Lower leg skin (tissue), 4 donors: ENCODE results near the gene KRT80. TPM values are rescaled to one million over a fixed set of nuclear protein-coding genes. Genes with fewer than 3 reads are reported as not detected.

Experiments
- DNase-seq, 2 donors: peaks; one replicate each; pipeline ENCODE4 v3.0.0-alpha.2; 2019; ENCODE audit warnings: low spot score in 2 of 2
- H3K4me3 ChIP-seq: fragments of 200-600 bp; sonication (generic); 2 replicates; pipeline ENCODE4 v1.5.1; 2017; ENCODE audit warnings: mild to moderate bottlenecking, low read depth; ENCODE audit not compliant: poor library complexity, severe bottlenecking
- POLR2A ChIP-seq, 2 donors: fragments of 450-650 bp; IDR thresholded peaks; one replicate each; pipeline ENCODE4 v1.6.1; 2016 to 2017; ENCODE audit warnings: antibody characterized with exemption in 2 of 2, mild to moderate bottlenecking in 1 of 2, moderate library complexity in 1 of 2
- WGBS, 2 donors: methylation state at CpG; one replicate each; pipeline ENCODE4 v1.1.5; 2018; 5-methylcytosine and 5-hydroxymethylcytosine counted together
- intact Hi-C: fragments of 100-400 bp; cut with DNase I; formaldehyde crosslinking; loops from one replicate; pipeline ENCODE4 v1.15.0; 2023; ENCODE audit warnings: low total_unique reads
- total RNA-seq, 4 donors: library from RNA; depleted of rRNA; stranded (reverse); fragments of >200 nt; gene quantifications; one replicate each; pipeline ENCODE4 v1.1.0, GENCODE V29; 2016
- TF ChIP-seq, protein P1 (sequence below), 3 donors: fragments of 450-650 bp; IDR thresholded peaks; one replicate each; pipeline ENCODE4 v1.5.1; 2016; ENCODE audit warnings: antibody characterized with exemption in 3 of 3, mild to moderate bottlenecking in 3 of 3, moderate library complexity in 2 of 3

KRT80 gene
- total RNA-seq, 4 donors from 2014 or later = 269 to 349 (median 275) TPM

DNA sequence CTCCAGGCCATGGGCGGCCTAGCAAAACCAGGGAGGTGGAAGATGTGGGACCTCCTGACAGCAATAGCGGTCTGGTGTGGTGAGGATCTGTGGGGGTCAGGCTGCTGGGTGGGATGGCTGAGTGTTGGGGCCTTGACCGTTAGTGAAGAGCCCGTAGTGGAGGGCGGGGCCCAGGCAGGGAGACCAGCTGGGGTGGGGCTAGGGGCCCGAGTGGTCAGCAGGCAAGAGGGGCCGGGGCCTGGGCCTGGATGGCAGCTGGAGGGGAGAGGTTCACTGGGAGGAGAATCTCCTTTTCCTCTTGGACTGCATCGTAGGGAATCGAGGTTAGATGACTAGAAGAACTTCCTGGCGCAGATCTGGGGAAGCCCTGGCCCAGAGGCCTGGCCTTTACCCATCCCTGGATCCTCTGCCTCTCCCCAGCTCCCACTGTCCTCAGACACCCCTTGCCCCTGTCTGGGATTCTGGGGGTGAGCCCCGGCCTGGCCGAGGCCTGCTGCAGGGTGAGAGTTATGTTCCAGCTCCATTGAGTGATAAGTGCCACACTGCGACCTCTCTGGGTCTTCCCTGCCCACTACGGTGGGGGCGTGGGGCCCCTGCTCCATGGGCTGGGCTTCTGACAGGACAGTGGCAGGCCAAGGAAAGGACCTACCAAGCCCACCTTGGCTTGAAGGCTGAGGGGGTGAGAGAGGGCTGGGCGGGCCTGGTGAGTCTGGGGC lies 47.1 kb downstream of the KRT80 start:
- TF ChIP-seq, protein P1, sequence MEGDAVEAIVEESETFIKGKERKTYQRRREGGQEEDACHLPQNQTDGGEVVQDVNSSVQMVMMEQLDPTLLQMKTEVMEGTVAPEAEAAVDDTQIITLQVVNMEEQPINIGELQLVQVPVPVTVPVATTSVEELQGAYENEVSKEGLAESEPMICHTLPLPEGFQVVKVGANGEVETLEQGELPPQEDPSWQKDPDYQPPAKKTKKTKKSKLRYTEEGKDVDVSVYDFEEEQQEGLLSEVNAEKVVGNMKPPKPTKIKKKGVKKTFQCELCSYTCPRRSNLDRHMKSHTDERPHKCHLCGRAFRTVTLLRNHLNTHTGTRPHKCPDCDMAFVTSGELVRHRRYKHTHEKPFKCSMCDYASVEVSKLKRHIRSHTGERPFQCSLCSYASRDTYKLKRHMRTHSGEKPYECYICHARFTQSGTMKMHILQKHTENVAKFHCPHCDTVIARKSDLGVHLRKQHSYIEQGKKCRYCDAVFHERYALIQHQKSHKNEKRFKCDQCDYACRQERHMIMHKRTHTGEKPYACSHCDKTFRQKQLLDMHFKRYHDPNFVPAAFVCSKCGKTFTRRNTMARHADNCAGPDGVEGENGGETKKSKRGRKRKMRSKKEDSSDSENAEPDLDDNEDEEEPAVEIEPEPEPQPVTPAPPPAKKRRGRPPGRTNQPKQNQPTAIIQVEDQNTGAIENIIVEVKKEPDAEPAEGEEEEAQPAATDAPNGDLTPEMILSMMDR (IDR thresholded peaks at IDR 0.05) = no peak
- intact Hi-C loops = no loop called here
- WGBS, 2 donors = 66 to 67% methylated on average over 15 to 16 of the region's 16 CpGs
- no peak for DNase-seq
- H3K4me3 ChIP-seq = no peak overlapping the region

DNA sequence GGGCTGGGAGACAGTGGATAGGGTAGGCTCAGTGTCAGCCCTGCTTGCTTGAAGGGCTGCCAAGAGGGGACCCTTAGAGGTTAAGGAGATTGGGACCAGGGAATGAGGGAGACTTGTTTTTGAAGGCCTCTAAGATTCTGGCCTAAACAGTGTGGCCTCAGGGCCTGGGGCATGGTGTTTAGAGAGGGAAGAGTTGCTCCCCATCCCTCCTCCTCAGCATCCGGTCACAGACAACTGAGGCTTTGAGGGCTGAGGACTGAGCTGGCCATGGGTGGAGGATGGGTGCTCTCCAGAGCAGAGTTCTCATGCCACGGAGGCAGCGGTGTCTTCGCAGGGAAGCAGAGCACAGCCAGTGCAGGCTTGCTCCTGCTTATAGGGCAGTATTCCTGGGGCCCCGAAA lies 49.4 kb downstream of the KRT80 start:
- WGBS, 2 donors = 50 to 67% methylated on average over 2 to 5 of the region's 5 CpGs
- DNase-seq = no peak
- intact Hi-C loops = loop anchor here (2.0 kb wide), 1 partner anchor 736 kb away; no protein-coding TSS in a partner anchor
- TF ChIP-seq POLR2A (IDR thresholded peaks at IDR 0.05) = no peak
- TF ChIP-seq, protein P1 (IDR thresholded peaks at IDR 0.05) = no peak
- no peak overlapping the region for H3K4me3 ChIP-seq

DNA sequence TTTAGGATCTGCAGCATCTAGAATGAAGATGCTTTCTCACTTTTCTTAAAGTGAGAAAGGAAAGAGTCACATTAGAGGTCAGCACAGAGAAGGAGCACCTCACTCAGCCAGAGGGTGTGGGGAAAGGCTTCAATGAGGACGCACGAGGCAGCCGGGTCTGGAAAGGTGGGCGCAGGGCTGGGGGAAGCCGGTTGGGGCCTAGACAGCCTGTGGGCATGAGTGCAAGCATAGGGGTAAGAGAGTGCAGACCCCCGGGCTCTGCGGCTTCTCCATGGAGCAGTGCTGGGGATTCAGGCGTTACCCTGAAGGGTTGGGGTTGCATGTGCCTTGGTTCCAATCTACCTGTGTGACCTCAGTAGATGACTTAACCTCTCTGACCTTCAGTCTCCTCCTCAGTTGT lies 49.9 kb downstream of the KRT80 start:
- intact Hi-C loops = loop anchor here (2.0 kb wide), 1 partner anchor 737 kb away; no protein-coding TSS in a partner anchor
- H3K4me3 ChIP-seq = no peak overlapping the region
- DNase-seq = no peak
- 86 to 93% methylated on average over 8 of the region's 8 CpGs for WGBS, 2 donors
- TF ChIP-seq, protein P1 (IDR thresholded peaks at IDR 0.05) = no peak
- TF ChIP-seq POLR2A (IDR thresholded peaks at IDR 0.05) = no peak

DNA sequence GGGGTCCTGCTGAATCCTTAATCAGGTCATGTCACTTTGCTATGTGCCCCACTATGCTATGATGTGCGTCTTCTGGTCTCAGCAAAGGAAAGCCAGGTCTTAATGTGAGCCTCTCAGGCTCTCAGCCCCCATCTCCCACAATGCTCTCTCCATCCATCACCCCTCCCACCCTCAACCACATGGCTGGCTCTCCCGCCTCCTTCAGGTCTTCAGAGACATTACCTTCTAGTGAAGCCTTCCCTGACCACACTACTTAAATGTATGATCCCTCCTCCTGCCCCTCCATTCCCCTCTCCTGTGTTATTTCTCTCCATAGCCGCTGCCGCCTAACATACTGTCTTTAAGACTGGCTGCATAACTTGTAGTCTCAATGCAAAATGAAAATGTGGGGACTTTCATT lies 50.5 kb downstream of the KRT80 start:
- no peak overlapping the region for H3K4me3 ChIP-seq
- DNase-seq = no peak
- 95 to 96% methylated on average over 4 of the region's 4 CpGs for WGBS, 2 donors
- TF ChIP-seq, protein P1 (IDR thresholded peaks at IDR 0.05) = no peak
- TF ChIP-seq POLR2A (IDR thresholded peaks at IDR 0.05) = no peak
- intact Hi-C loops = no loop called here

DNA sequence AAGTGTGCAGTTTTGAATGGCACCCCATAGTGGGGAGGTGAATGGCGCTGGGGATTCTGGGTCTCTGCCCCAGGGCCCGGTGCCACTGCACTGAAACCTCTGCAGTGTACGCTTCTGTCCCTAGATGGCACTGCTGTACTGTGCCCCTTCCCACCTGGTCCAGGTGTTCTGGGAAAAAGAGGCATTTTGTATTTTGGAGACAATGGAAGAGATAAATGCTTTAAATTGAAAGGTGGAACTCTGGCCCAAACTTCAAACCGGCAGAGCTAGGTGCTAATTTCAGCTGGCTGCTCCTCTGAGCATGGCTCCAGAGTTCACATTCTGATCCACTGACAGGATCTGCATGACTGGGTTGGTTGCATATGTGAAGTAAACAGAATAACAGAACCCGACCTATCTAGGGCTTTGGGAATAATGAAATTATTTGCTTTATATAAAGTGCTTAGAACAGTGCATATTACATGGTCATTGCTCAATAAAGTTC lies 52.2 kb downstream of the KRT80 start:
- intact Hi-C loops = no loop called here
- no peak overlapping the region for H3K4me3 ChIP-seq
- DNase-seq = no peak
- 24 to 25% methylated on average over 5 of the region's 5 CpGs for WGBS, 2 donors
- TF ChIP-seq, protein P1 (IDR thresholded peaks at IDR 0.05) = no peak
- no peak for TF ChIP-seq POLR2A (IDR thresholded peaks at IDR 0.05)
